Neural progenitor cell (in vitro differentiated cells): Measurements from ENCODE around the gene PLEKHG7.

Source experiments
- EZH2 ChIP-seq: fragments of 200-600 bp; sonication (generic); IDR thresholded peaks from 2 replicates; pipeline ENCODE4 v1.6.1; 2017; ENCODE audit warnings: antibody characterized with exemption, mild to moderate bottlenecking, moderate library complexity
- TF ChIP-seq, protein P1 (sequence below): fragments of 200-600 bp; sonication (generic); IDR thresholded peaks from 2 replicates; pipeline ENCODE4 v1.5.1; 2017; ENCODE audit warnings: antibody characterized with exemption, mild to moderate bottlenecking

DNA sequence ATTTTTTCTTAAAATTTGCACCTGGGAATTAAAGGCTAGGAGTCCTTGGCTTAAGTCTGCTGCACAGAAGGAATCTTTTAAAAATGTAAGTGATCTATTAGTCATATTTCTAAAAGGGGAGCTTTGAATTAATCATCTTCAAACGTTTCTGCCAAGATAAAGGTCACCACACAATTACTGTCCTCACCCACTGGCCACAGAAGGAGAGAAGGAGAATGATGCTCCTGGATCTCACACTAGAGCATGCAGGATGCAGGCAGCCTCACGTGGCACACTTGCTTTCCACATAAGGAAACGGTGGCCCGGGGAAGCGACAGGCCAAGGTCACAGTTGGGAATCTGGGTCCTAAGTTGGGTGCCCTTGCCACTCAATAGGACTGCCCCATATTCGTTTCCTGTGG lies 16.9 kb downstream of the PLEKHG7 start:
- TF ChIP-seq, protein P1, sequence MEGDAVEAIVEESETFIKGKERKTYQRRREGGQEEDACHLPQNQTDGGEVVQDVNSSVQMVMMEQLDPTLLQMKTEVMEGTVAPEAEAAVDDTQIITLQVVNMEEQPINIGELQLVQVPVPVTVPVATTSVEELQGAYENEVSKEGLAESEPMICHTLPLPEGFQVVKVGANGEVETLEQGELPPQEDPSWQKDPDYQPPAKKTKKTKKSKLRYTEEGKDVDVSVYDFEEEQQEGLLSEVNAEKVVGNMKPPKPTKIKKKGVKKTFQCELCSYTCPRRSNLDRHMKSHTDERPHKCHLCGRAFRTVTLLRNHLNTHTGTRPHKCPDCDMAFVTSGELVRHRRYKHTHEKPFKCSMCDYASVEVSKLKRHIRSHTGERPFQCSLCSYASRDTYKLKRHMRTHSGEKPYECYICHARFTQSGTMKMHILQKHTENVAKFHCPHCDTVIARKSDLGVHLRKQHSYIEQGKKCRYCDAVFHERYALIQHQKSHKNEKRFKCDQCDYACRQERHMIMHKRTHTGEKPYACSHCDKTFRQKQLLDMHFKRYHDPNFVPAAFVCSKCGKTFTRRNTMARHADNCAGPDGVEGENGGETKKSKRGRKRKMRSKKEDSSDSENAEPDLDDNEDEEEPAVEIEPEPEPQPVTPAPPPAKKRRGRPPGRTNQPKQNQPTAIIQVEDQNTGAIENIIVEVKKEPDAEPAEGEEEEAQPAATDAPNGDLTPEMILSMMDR, result no peak
- no peak for TF ChIP-seq EZH2
